Glomerular visceral epithelial cell (primary cell): ENCODE measurements around the gene CREB3.

Experiments used
- DNase-seq: peaks from one replicate; pipeline ENCODE4 v3.0.0-alpha.2; 2016; ENCODE audit errors: extremely low spot score

Gene CREB3

GRCh38 chr9:35748858-35749514 is 16.5 kb downstream of the CREB3 start, which contains the start of the genes GBA2 and RGP1:
Gene GBA2, minus strand, starts transcription at chr9:35749228. Its CDS starts 524 bp downstream, at chr9:35748704.
Gene RGP1, plus strand, starts transcription at chr9:35749287. Its CDS starts 469 bp downstream, at chr9:35749756.
- DNase-seq: peak; percentile 84

DNA sequence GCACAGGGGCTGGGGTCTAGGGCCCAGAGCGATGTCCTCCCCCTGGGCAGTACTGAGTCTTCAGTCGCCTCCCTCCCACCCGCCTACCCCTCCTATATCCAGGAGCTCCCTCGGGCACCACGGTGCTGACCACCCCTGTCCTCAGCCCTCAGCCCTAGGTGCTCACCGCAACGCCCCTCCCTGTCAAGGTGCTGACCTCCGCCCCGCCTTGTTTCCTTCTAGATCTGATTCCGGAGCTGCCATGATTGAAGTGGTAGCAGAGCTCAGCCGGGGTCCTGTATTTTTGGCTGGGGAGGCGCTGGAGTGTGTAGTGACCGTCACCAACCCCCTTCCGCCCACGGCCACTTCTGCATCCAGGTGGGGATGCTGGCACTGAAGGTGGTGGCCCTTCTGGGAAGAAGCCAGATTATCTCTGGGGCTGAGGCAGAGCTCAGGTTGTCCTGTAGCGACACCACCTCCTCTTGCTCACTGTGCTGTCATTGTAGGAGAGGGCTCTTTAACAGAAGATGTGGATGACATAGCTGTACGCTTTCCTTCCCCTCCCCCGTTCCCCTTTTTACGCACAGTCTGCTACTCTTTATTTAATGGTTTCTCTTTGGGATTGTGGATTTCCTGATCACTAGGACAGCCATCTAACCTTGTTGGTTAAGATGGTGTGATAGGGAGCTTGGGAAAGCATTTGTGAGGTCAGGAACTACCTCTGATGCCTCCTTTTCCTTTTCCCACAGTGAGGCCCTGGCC is 17.2 kb downstream of the CREB3 start:
- no peak for DNase-seq

- DNase-seq: no peak
Observed at GRCh38 chr9:35750256-35750531, 17.7 kb downstream of the CREB3 start.

DNA sequence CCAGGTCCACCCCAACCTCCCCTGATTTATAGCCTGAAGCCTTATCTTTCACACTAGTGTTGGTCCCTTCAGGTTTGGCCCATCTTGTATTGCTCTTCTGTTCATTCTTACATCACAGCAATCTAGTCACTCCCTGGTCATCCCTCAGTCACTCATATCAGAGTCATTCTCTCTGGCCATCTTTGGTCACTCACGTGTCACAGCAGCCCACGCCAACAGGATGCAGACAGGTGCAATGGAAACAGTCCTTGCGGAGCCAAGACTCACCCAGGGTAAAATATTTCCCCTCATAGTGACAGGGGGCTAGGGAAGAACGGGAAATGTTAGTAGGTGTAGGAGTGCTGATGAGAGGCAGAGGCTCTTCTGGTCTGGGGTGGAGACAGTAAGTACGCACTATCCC is 21.0 kb downstream of the CREB3 start:
- no peak for DNase-seq

GRCh38 chr9:35754264-35754663 is 21.8 kb downstream of the CREB3 start, which contains the start of gene MSMP:
Gene MSMP, minus strand, starts transcription at chr9:35754276. Its CDS starts 147 bp downstream, at chr9:35754129.
- DNase-seq: no peak

- no peak for DNase-seq
Observed at GRCh38 chr9:35755071-35755470, 22.6 kb downstream of the CREB3 start.

- peak; percentile 74 for DNase-seq
Observed at GRCh38 chr9:35756275-35757225, 24.1 kb downstream of the CREB3 start.

- peak; percentile 71 for DNase-seq
Observed at GRCh38 chr9:35757226-35757891, 24.9 kb downstream of the CREB3 start.

- no peak for DNase-seq
Observed at GRCh38 chr9:35757892-35758275, 25.4 kb downstream of the CREB3 start.

DNA sequence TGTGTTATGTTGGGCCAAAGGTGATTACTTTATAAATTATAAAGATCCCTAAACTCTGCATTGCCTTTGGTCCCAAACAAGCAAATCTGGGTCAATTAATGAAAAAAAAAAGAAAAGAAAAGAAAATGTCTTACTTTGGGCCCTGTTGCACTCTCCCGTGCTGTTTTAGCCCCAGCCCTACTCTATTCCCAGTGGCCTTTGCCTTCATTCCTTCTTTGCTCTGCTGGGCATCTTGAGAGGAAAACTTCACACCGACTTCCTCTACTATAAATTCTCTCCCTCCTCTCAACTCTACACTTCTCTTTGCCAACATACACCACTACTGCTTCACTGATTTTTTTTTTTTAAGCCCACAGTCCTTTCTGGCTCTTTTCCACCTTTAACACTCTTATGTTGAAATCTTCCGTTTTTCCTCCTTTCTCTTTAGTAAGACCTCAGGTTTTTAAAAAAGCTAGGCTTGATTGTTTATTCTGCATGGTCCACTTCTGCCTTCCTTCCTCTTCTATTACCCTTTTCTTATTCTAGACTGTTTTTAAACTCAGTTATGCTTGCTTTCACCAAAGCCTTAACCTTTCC is 26.1 kb downstream of the CREB3 start:
- DNase-seq: no peak

GRCh38 chr9:35759795-35760194 is 27.3 kb downstream of the CREB3 start:
- DNase-seq: no peak

- peak; percentile 58 for DNase-seq
Observed at GRCh38 chr9:35760651-35761050, 28.2 kb downstream of the CREB3 start.

DNA sequence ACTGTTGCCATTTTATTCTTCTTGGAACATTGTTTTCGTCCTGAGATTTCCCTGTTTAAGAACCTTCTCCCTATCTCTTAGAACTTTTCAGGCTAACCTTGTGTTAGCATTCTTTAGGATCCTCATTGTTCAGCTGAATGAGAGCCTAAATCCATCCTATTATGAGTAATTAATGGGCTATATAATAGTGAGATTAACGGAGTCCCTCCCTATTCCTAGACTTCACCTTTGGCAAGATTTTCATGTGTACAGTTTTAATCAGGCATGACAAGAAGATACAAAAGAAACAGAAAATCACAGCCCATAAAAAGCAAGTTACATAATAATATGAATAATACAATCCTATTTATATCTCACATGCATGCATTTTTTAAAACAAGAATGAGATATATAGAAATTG is 30.7 kb downstream of the CREB3 start:
- no peak for DNase-seq

GRCh38 chr9:35763803-35764202 is 31.3 kb downstream of the CREB3 start:
- DNase-seq: no peak

- DNase-seq: no peak
Observed at GRCh38 chr9:35766997-35767396, 34.5 kb downstream of the CREB3 start.

DNA sequence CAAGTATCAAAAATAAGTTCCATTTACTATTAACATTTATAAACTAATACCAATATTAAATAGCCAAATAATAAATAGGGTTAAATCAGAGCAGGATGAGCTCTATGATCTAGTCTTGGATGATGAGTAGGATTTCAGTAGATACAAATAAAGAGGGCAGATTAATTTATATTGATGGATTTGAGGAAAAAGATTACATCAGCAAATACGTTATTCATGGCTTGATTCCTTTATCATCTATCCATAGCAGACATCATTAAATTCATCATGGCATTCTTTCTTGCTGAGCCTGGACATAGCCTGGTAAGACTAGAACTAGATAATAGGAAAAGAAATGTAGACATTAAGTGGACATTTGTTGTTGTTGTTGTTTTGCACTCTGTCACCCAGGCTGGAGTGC is 35.0 kb downstream of the CREB3 start:
- no peak for DNase-seq

DNA sequence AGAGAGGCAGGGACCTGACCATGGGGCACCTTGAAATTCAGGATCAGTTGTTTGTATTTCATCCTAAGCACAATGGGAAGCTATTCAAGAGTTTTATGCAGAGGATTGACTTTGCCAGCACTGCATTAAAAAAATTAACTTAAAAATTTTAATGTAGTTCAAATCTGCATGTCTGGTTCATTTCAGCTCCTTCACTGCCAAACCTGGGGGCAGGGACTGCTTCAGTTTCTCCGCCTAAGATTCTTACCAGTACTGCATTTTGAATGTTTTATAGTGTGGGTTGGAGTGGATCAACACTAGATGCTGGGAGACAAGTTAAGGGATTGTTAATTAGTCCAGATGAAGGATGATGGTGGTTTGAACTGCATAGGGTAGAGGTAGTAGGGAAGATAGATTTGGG is 37.3 kb downstream of the CREB3 start:
- no peak for DNase-seq

- DNase-seq: no peak
Observed at GRCh38 chr9:35771075-35771433, 38.6 kb downstream of the CREB3 start.

DNA sequence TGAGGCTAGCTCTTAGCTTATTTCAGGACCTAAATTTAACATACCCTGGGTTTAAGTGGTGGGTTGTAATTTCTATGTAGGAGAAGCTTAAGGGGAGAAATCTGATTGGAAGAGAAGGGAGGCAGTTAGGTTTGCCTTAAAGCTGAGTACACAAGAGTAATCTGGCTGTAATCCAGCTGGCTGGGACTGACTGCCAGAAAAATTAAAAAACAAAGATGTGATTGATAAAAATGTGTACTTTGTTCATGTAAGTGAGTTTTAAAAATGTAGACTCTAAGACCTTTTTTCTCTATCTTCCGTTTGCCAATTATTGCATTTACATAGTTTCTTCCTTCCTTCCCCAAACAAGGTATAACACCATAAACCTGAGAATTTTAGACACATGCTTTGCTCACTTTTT is 39.1 kb downstream of the CREB3 start:
- DNase-seq: no peak

DNA sequence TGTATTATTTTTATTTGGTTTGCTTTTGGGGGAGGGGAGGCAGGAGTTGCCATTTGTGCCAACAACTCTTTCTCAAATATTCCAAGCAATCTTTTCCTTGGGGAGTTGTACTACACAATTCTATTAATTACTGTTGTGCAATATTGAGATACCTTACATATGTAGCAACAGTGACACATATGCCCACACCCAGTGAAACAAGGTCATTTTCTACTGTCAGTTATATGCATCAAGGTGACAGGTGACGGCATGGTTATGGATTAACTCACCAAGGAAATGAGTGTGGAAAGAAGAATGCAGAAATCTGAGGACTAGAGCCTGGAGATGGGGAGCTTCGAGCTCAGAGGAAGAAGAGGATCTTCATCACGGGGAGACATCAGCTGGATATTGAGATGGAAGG is 39.5 kb downstream of the CREB3 start:
- peak; percentile 24 for DNase-seq

GRCh38 chr9:35774907-35775635 is 42.6 kb downstream of the CREB3 start:
- no peak for DNase-seq
